ENCODE measurements around the gene ITFG2.

- TF ChIP-seq CTCF (optimal IDR thresholded peaks at IDR 0.05 in 1 of 3, IDR thresholded peaks at IDR 0.05 in 1 of 3, conservative IDR thresholded peaks at IDR 0.05 in 1 of 3; ENCODE audit: extremely low read depth in 1 of 3, insufficient read depth in 2 of 3, low read length in 3 of 3) = no peak
- no peak for TF ChIP-seq EZH2 (IDR thresholded peaks at IDR 0.05; ENCODE audit: low read length)
Measured at GRCh38 chr12:2811801-2812200, 667 bp upstream of the ITFG2 start.
